HG02678 (cell line): ENCODE results near the gene TSEN54.

Experiments used
- ATAC-seq: cut with Tn5 transposase; IDR thresholded peaks from one replicate; pipeline ENCODE4 v1.9.1; 2021; ENCODE audit warnings: mild to moderate bottlenecking, moderate library complexity; ENCODE audit not compliant: unreplicated experiment

TSEN54 gene

DNA sequence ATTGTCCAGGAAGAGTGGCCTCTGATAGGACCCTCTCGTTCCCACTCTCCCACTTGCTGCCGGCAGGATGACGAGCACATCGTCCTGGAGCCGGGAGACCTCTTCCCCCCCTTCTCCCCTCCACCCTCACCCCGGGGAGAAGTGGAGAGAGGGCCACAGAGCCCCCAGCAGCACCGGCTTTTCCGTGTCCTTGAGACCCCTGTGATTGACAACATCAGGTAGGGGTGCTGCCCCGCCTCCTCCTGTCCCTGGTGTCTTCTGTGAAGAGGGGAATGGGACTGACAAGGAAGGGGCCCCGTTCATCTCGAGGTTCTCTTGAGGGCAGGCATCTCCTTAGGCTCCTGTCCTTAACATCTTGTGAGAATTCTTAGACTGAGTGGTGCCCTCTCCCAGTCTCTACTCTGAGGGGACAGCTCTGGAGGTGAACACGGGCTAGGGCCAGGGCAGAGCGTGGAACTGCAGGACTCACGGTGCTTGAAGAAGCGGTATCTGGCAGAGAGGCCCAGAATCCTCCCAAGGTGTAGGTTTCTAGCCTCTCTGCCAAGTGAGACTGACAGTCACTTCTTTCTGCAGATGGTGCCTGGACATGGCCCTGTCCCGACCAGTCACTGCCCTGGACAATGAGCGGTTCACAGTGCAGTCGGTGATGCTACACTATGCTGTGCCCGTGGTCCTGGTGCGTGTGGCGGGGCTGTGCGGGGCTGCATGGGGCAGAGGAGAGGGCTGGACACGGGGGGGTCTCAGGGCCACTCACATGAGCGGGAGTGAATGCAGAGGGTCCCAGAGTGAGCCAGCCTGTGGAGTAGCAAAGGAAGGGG is 27.4 kb upstream of the TSEN54 start:
- ATAC-seq: no peak

DNA sequence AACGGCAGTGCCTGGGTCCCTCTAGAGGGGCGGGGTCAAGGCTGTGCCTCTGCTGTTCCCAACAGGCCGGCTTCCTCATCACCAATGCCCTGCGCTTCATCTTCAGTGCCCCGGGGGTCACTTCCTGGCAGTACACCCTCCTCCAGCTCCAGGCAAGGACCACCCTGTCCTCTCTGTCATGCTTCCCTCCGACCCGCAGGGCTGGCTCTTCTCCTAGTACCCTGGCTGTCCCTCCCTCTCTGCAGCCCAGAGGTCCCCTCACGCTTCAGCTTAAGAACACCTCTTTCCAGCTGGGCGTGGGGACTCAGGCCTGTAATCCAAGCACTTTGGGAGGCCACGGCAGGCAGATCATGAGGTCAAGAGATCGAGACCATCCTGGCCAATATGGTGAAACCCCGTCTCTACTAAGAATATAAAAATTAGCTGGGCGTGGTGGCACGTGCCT is 26.8 kb upstream of the TSEN54 start:
- ATAC-seq: no peak

DNA sequence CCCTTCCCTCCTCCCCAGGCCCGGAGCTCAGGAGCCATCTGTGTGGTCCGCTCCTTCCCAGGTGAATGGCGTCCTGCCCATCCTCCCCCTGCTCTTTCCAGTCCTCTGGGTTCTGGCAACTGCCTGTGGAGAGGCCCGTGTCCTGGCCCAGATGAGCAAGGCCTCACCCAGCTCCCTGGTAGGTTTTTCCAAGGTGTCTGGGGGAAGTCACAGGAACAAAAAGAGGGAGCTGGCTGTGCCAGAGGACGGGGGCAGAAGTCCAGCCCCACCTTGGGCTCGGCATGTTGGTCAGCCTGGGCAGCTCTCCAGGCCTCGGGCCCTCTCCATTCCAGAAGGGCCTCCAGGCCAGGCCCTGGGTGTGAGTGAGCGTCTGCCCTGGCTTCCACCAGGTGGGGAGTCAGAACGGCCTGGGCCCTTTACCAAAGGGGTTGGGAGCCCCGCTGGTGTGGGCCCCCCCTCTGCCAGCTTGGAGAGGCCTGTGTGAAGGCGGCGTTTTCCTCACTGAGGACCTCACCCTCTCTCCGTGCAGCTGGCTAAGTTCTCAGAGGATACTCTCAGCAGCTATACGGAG is 26.1 kb upstream of the TSEN54 start:
- no peak for ATAC-seq

DNA sequence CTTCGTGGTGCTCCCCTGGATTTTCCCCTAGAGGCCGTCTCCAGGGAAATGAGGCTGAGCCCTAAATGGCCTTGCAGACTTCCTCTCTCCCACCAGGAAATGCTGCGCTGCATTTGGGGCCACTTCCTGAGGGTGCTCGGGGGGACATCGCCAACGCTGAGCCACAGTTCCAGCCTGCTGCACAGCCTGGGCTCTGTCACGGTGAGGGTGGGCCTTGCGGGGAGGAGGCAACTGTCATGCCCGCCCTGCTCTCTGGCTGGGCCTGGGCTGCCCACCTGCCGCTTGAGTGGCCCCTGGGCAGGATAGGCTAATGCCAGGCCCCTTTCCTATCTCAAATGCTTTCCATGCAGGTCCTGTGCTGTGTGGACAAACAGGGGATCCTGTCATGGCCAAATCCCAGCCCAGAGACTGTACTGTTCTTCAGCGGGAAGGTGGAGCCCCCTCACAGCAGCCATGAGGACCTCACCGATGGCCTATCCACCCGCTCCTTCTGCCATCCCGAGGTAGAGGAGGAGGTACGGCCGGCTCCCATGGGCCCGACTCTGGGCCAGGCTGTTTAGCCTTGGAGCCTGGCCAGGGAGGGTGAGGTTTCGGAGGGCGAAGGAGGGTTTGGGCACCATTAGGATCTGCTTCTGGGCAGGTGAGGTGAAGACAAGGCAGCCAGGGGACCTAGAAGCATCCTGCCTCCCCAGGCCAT is 25.2 kb upstream of the TSEN54 start:
- ATAC-seq: no peak

DNA sequence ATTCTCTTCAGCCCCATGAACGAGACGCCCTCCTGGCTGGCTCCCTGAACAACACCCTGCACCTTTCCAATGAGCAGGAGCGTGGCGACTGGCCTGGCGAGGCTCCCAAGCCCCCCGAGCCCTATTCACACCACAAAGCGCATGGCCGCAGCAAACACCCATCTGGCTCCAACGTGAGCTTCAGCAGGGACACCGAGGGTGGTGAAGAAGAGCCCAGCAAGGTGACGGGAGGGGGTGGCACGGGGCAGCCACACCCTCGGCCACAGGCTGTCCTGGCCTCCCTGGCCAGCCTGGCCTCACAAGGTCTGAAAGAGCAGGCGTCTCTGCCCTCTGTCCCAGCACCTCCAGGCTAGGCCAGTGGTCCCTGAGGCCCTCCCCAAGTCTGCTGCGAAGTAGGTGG is 24.6 kb upstream of the TSEN54 start:
- ATAC-seq: no peak

DNA sequence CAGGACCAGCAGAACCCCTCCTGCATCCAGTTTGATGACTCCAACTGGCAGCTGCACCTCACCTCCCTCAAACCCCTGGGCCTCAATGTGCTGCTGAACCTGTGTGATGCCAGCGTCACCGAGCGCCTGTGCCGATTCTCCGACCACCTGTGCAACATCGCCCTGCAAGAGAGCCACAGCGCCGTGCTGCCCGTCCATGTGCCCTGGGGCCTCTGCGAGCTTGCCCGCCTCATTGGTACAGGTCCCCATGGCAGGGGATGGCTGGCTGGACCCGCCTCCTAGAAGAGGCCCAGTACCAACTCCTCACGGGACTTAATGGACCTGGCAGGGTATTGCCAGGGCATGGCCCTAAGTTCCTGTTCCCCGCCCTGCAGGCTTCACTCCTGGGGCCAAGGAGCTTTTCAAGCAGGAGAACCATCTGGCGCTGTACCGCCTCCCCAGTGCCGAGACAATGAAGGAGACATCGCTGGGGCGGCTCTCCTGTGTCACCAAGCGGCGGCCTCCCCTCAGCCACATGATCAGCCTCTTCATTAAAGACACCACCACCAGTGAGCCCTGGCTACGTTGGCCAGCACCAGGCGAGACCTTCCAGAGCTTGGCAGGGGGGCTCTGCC is 23.7 kb upstream of the TSEN54 start:
- ATAC-seq: no peak

DNA sequence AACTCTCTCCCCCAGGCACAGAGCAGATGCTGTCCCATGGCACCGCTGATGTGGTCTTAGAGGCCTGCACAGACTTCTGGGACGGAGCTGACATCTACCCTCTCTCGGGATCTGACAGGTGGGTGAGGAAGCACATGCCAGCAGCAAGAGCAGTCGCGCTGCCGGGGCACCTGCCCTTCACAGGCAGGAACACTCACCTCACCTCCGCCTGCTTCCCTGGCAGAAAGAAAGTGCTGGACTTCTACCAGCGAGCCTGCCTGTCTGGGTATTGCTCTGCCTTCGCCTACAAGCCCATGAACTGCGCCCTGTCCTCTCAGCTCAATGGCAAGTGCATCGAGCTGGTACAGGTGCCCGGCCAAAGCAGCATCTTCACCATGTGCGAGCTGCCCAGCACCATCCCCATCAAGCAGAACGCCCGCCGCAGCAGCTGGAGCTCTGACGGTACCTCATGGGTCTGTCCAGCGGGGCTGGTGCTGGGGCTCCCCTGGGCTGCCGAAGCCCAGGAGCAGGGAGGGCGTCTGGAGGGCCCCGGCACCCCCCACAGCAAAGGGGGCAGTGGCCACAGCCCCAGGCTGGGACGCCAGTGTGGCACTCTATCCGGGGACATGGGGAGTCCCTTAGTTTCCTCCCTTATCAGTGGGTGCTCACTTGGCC is 22.7 kb upstream of the TSEN54 start:
- ATAC-seq: no peak

DNA sequence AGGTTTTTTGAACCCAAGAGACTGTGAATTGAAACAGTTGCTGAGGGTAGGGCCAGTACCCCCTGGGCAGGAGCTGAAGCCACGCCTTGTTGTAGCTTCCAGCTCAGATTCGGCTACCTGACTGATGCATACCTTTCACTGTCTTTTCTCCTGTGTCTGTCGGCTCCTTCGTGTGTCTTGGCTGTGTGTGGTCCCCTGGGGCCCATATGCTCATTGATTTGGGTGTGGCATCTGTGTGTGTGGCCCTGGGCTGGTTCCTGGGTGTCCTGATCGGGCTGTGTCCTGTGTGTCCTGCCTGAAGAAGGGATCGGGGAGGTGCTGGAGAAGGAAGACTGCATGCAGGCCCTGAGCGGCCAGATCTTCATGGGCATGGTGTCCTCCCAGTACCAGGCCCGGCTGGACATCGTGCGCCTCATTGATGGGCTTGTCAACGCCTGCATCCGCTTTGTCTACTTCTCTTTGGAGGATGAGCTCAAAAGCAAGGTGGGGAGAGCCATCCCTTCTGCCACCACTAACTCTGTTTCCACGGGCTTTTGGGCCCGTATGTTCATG is 21.9 kb upstream of the TSEN54 start:
- ATAC-seq: no peak

DNA sequence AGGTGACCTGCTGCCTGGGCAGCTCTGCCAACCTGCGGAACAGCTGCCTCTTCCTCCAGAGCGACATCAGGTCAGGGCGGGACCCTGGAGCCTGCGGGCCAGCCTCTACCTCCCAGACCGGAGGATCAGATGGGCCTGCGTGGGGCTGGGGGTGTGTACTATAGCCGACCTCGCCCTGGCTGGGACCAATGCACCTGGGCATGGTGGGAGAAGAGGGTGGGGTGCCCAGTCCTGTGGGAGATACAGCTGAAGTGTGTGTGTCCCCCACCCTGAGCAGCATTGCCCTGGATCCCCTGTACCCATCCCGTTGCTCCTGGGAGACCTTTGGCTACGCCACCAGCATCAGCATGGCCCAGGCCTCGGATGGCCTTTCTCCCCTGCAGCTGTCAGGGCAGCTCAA is 20.3 kb upstream of the TSEN54 start:
- no peak for ATAC-seq

DNA sequence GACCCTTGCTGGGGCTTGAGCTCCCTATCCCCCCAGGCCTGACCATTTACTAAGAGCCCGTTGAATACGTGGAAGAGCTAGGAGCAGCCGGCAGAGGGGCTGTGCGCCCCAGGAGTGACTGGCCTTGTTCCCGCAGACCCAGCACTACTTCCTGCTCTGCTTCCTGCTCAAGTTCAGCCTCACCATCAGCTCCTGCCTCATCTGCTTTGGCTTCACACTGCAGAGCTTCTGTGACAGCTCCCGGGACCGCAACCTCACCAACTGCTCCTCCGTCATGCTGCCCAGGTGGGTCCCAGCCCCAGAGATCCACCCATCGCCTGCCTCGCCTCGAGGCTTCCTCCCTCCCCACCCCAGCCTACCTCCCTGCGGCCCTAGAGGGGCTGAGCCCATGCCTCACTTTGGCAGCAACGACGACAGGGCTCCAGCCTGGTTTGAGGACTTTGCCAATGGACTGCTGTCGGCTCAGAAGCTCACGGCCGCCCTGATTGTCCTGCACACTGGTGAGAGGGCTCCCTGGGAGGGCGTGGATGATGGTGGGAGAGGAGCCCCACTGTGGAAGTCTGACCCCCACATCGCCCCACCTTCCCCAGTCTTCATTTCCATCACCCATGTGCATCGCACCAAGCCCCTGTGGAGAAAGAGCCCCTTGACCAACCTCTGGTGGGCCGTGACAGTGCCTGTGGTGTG is 18.1 kb upstream of the TSEN54 start:
- no peak for ATAC-seq

DNA sequence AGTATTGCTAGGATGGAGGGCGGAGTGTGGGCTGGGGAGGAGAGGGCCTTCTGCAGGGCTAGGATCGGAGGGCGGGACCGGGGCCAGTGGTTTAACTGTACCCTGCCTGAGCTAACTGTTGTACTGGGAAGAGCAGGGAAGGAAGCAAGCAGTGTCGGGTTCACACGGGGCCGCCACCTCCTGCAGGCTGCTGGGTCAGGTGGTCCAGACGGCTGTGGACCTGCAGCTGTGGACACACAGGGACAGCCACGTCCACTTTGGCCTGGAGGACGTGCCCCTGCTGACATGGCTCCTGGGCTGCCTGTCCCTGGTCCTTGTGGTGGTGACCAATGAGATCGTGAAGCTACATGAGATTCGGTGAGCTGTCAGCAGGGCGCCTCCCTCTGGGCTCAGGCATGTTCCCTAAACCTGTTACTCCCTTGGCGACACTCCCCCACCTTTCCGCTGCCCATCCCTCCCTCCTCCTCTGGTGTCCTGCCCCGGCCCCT is 17.6 kb upstream of the TSEN54 start:
- no peak for ATAC-seq

DNA sequence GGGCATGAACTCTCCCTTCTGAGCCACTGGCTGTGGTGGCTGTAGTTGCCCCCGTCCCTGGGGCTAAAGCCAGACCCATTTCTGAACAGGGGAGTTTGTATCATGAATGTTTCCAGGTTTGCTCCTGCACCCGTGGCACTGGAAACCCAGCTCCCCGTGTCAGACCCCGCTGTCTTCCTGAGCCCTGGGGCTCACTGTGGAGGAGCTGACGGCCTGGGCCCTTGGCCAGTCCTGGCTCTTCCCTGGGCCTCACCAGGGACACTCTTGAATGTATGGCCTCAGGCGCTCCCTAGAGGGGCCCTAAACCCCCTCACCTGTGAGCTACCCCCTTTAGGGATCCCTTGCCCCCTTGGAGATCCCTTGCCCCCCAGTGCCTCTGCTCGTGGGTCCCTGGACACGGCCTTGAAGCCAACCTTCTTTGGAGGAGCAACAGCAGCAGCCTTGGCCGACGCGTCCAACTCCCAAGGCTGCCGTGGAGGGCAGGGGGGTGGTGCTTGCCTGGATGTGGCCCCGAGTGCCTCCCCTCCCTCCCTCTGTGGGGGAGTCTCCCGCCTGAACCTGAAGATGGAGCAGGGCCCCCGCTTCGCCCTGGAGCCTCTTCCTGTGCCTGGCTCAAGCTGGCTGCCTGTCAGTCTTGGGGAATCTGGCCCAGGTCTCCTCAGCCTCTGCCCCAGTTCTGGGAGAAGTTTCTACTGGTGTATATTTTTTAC is 16.9 kb upstream of the TSEN54 start:
- ATAC-seq: no peak

DNA sequence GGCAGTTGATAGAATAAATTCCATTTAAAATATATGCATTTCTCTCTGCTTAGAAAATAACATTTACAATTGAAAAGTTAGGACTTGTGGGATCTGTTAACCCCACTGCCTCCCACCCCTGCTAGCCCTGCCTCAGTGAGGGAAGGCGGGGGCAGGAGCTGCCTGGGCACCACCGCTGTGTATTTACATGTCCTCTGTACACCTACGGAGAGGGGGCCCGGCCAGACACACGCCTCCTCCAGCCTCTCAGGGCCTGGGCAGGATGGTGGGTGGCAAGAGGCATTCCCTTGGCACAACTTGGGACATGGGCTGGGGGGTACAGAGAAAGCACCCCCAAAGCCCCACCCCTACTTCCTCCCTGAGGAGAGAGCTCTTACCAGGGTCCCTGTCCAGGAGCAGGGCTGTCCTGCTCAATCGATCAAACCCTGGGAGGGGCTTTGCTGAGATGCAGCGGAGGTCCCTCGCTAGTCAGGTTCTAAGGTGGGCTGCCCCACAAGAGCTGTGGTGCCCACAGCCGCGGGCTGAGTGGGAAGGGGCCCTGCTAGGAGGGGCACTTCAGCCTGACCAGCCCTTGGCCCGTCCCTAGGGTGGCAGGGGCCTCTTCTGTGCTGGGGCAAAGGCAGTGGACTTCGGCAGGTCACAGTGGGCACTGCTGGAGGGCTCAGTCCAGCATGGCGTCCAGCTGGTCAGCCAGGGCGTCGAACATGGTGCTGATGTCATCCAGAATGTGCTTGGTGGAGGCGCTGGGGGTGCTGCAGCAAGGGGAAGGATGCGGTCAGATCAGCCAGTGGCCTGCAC is 15.7 kb upstream of the TSEN54 start:
- ATAC-seq: no peak

DNA sequence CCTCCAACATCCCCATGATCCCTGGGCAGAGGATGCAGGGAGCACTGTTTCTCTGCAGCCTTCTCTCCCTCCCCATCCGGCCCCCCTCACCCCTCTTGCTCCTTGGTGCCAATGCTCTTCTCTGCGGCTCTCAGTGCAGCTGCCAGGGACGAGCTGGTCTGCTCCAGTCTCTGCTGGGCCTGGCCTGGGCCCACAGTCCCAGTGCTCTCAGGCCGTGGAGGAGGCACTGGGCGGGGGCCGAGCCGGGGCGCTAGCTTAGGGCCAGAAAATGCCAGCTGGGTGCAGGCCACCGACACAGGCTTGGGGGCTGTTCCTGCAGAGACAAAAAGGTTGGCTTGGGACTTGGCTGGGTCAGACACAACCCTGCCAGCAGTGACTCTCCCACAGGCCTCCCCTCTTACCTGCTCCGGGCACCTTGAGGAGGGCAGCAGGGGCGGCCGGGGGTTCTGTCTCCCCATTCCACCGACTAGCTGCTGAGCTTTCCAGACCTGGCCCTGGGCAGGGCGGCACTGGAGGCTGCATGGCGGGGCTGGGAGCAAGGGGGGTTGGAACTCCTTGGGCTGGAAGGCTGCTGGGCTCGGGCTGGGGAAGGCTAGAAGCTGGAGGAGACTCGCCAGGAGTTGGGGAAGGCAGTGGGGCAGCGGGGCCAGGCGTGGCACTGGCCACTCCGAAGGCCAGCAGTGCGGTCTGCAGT is 14.8 kb upstream of the TSEN54 start:
- no peak for ATAC-seq

DNA sequence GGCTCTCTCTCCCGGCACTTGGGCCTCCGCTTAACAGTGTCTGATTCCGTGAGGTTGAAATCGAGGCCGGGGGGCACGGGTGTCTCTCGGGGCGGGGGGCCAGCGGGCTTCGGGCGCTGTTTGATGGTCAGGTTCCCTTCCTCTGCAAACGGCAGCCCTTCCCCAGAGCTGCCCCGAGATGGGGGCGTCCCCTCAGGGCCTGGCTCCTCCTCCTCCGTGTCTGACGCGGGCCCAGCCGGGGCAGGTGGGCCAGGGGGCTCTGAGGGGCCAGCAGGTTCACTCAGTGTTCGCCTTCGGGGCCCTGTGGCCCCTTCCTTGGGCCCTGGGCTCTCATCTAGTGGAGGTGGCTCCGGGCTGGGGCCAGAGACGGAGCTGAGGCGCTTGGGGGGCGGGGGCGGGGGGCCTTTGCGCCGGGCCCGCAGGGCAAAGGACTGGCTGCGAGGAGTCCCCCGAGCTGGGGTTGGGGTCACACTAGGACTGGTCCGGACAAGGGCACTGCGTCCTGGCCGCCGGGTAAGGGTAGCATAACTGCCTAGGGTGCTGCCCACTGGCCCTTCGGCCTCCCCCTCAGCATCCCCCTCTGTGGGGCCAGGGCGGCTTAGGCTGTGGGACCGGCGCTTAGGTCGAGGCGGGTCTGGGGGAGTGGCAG is 14.1 kb upstream of the TSEN54 start:
- ATAC-seq: no peak

DNA sequence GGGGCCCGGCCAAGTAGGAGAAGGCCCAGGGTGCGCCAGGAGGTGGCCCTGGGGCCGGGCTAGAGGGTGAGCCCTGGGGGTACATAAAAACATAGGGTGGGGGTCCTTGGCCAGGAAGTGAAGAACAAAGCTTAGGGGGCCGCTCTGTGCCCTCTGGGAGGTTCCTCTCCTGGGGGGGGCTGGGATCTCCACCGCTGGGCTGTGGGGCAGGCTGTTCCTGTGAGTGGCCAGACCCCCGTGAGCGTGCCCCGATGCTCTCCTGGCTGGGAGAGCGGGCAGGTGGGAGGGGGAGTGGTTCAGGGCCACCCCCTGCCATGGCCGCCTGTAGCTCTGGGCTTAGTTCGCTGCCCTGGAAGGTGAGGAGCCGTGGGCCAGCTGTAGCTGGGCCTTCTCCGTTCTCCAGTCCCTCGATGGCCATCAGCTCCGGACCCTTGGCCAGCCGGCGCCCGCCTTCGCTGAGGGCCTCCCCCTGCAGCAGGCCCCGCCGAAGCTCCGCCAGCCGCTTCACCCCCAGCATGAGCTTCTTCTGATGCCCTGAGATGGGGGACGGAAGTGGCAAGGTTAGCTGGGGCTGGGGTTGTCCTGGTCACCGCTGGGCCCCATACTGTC is 13.5 kb upstream of the TSEN54 start:
- no peak for ATAC-seq

DNA sequence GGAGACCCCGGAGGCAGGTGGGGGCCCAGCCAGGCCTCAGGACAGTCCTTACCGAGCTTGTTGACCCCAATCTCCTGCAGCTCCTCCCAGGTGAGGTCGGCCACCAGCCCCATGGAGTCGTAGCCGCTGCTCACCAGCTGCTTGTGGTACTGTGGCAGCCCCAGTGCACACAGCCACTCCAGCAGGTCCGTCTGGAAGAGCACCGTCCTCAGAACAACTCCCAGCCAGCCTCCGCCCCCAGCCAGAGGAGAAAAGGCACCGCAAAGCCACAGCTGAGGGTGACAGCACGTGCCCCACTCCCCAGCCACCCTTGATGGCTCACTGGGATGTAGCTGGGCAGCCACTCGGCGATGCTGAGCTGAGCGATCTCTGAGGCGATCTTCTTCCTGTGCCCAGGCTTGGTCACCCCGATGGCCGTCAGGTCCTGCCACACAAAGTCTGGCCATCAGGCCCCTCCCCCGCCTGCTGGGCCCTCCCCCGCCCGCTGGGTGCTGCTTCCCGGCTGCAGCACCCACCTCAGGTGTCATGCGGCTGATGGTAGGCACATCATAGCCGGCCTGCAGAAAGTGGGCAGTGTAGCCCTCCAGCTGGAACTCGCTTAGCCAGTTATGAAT is 12.9 kb upstream of the TSEN54 start:
- ATAC-seq: no peak
